HEK293 (cell line): ENCODE data around the gene CCDC73.

Experiments
- CTCF ChIA-PET: fragments of 350-600 bp; formaldehyde crosslinking; extraction: SDS; loops from one replicate; lab custom pipeline; 2021; ENCODE audit warnings: antibody characterized with exemption; lab: Yijun Ruan, JAX
- POLR2A ChIA-PET: fragments of 300-600 bp; formaldehyde crosslinking; extraction: SDS; loops from one replicate; lab custom pipeline; 2020; ENCODE audit warnings: antibody characterized with exemption, inconsistent platforms; lab: Yijun Ruan, JAX
- H3K27ac ChIP-seq: fragments of 200-500 bp; sonication (Bioruptor generic); 2 replicates; pipeline ENCODE4 v1.5.1; 2014; ENCODE audit warnings: low read depth, low read length, control low read depth, inconsistent platforms; ENCODE audit errors: extremely low read depth
- H3K36me3 ChIP-seq, 2 experiments: fragments of 200-500 bp in 1 of 2; sonication (Bioruptor generic) in 1 of 2; 1 replicate in 1 of 2; 2 replicates in 1 of 2; pipeline ENCODE4 v1.5.1; 2014 to 2017; ENCODE audit warnings: inconsistent platforms in 2 of 2, low read length in 2 of 2; ENCODE audit not compliant: control insufficient read depth in 2 of 2, insufficient read depth in 1 of 2
- H3K4me1 ChIP-seq: fragments of 200-500 bp; sonication (Bioruptor generic); 2 replicates; pipeline ENCODE4 v1.5.1; 2014; ENCODE audit warnings: mild to moderate bottlenecking, low read length, inconsistent platforms; ENCODE audit not compliant: control insufficient read depth, insufficient read depth
- H3K4me3 ChIP-seq: 2 replicates; pipeline ENCODE4 v1.5.1; 2011; ENCODE audit warnings: low read depth, mild to moderate bottlenecking, control low read depth, low read length, moderate library complexity
- H3K9me3 ChIP-seq: fragments of 200-500 bp; sonication (Bioruptor generic); 2 replicates; pipeline ENCODE4 v1.5.1; 2014; ENCODE audit warnings: low read depth, low read length, inconsistent platforms; ENCODE audit not compliant: control insufficient read depth, insufficient read depth
- FEZF1 ChIP-seq: fragments of 450-650 bp; formaldehyde crosslinking; IDR thresholded peaks from 2 replicates; pipeline ENCODE4 v1.5.1; 2016; ENCODE audit warnings: missing biosample characterization, missing genetic modification characterization
- IKZF3 ChIP-seq: fragments of 450-650 bp; IDR thresholded peaks from 2 replicates; pipeline ENCODE4 v1.5.0; 2018; ENCODE audit warnings: missing biosample characterization, mild to moderate bottlenecking, missing genetic modification characterization, moderate library complexity
- KLF17 ChIP-seq: fragments of 450-650 bp; formaldehyde crosslinking; IDR thresholded peaks from 2 replicates; pipeline ENCODE4 v1.5.1; 2016; ENCODE audit warnings: missing biosample characterization, missing genetic modification characterization
- KLF9 ChIP-seq: fragments of 450-650 bp; formaldehyde crosslinking; IDR thresholded peaks from 2 replicates; pipeline ENCODE4 v1.5.1; 2016; ENCODE audit warnings: missing biosample characterization, missing genetic modification characterization, low read depth
- PATZ1 ChIP-seq: fragments of 450-650 bp; formaldehyde crosslinking; IDR thresholded peaks from 2 replicates; pipeline ENCODE4 v1.5.1; 2016; ENCODE audit warnings: missing biosample characterization, missing genetic modification characterization
- TCF7L2 ChIP-seq: IDR thresholded peaks from 2 replicates; pipeline ENCODE4 v1.6.1; 2011; ENCODE audit warnings: low read depth, mild to moderate bottlenecking, inconsistent platforms, low read length, moderate library complexity, borderline replicate concordance
- WT1 ChIP-seq: fragments of 450-650 bp; formaldehyde crosslinking; IDR thresholded peaks from 2 replicates; pipeline ENCODE4 v1.5.1; 2016; ENCODE audit warnings: missing biosample characterization, missing genetic modification characterization
- ZBTB11 ChIP-seq: fragments of 450-650 bp; formaldehyde crosslinking; conservative IDR thresholded peaks from 2 replicates; pipeline ENCODE4 v1.5.1; 2016; ENCODE audit warnings: low read depth, missing biosample characterization, missing genetic modification characterization
- ZBTB6 ChIP-seq: fragments of 450-650 bp; formaldehyde crosslinking; IDR thresholded peaks from 2 replicates; pipeline ENCODE4 v1.5.1; 2017; ENCODE audit warnings: missing biosample characterization, missing genetic modification characterization
- ZIC2 ChIP-seq: fragments of 450-650 bp; formaldehyde crosslinking; IDR thresholded peaks from 2 replicates; pipeline ENCODE4 v1.5.1; 2016; ENCODE audit warnings: missing biosample characterization, missing genetic modification characterization
- ZNF133 ChIP-seq: fragments of 450-650 bp; formaldehyde crosslinking; IDR thresholded peaks from 2 replicates; pipeline ENCODE4 v1.5.1; 2016; ENCODE audit warnings: missing biosample characterization, missing genetic modification characterization
- ZNF140 ChIP-seq: fragments of 450-650 bp; formaldehyde crosslinking; IDR thresholded peaks from 2 replicates; pipeline ENCODE4 v1.5.1; 2016; ENCODE audit warnings: missing biosample characterization, missing genetic modification characterization
- ZNF148 ChIP-seq: fragments of 450-650 bp; formaldehyde crosslinking; IDR thresholded peaks from 2 replicates; pipeline ENCODE4 v1.5.0; 2017; ENCODE audit warnings: missing biosample characterization, missing genetic modification characterization, borderline replicate concordance
- ZNF18 ChIP-seq: fragments of 450-650 bp; formaldehyde crosslinking; IDR thresholded peaks from 2 replicates; pipeline ENCODE4 v1.5.1; 2016; ENCODE audit warnings: missing biosample characterization, missing genetic modification characterization
- ZNF19 ChIP-seq: fragments of 450-650 bp; formaldehyde crosslinking; IDR thresholded peaks from 2 replicates; pipeline ENCODE4; 2016; ENCODE audit warnings: missing biosample characterization, missing genetic modification characterization, low read depth
- ZNF488 ChIP-seq: fragments of 450-650 bp; formaldehyde crosslinking; IDR thresholded peaks from 2 replicates; pipeline ENCODE4 v1.5.1; 2016; ENCODE audit warnings: missing biosample characterization, missing genetic modification characterization
- ZNF501 ChIP-seq: fragments of 450-650 bp; formaldehyde crosslinking; IDR thresholded peaks from 2 replicates; pipeline ENCODE4 v1.5.1; 2016; ENCODE audit warnings: missing biosample characterization, missing genetic modification characterization
- ZNF558 ChIP-seq: fragments of 450-650 bp; formaldehyde crosslinking; IDR thresholded peaks from 2 replicates; pipeline ENCODE4 v1.5.1; 2016; ENCODE audit warnings: missing biosample characterization, missing genetic modification characterization
- ZNF707 ChIP-seq: fragments of 450-650 bp; formaldehyde crosslinking; IDR thresholded peaks from 2 replicates; pipeline ENCODE4 v1.5.1; 2016; ENCODE audit warnings: missing biosample characterization, missing genetic modification characterization

CCDC73 gene

GRCh38 chr11:32839308-32839707, 44.8 kb upstream of the CCDC73 start:
- TF ChIP-seq ZNF18, result no peak
- TF ChIP-seq, all 188 proteins: peak for 0
- no peaks in the 10 kb centered on the region for H3K4me1 ChIP-seq
- no peak overlapping the region for H3K4me3 ChIP-seq
- no peak overlapping the region for H3K27ac ChIP-seq
- ChIA-PET POLR2A (interaction anchor here (1.0 to 1.2 kb wide), 2 partner anchors 9 to 53 kb away, joined by 4 to 6 read pairs; partner anchors contain the start of gene PRRG4), CTCF (interaction anchor here (0.6 to 1.3 kb wide), 3 partner anchors 31 to 227 kb away, joined by 3 to 4 read pairs (median 3); no protein-coding TSS in a partner anchor)
- H3K36me3 ChIP-seq, result peaks cover 0 to 29% of the 10 kb centered on the region in 2 experiments; a peak in 1 of 3 replicates
- no peaks in the 10 kb centered on the region for H3K9me3 ChIP-seq

GRCh38 chr11:32838505-32839274, 44.2 kb upstream of the CCDC73 start:
- Histone ChIP-seq H3K36me3 (peaks cover 0 to 28% of the 10 kb centered on the region in 2 experiments; a peak in 1 of 3 replicates), H3K4me3 (no peak overlapping the region), H3K9me3 (no peaks in the 10 kb centered on the region), H3K27ac (no peak overlapping the region), H3K4me1 (no peaks in the 10 kb centered on the region)
- POLR2A ChIA-PET, result interaction anchor here (1.0 to 1.2 kb wide), 2 partner anchors 9 to 53 kb away, joined by 4 to 6 read pairs; partner anchors contain the start of gene PRRG4
- CTCF ChIA-PET, result interaction anchor here (0.8 to 1.3 kb wide), 2 partner anchors 30 to 227 kb away, joined by 3 to 4 read pairs; no protein-coding TSS in a partner anchor
- TF ChIP-seq ZNF488 (no peak), KLF17 (tag by site-specific recombination) (no peak), ZBTB6 (no peak), ZNF707 (tag by site-specific recombination) (no peak), FEZF1 (tag by site-specific recombination) (0 out of 2 replicates have a peak, but pooled peaks have one; percentile 24), PATZ1 (tag by site-specific recombination) (0 out of 2 replicates have a peak, but pooled peaks have one; percentile 23), WT1 (tag by site-specific recombination) (0 out of 2 replicates have a peak, but pooled peaks have one; percentile 11), KLF9 (tag by site-specific recombination) (no peak), IKZF3 (tag by site-specific recombination) (0 out of 2 replicates have a peak, but pooled peaks have one; percentile 21), ZNF558 (tag by site-specific recombination) (0 out of 2 replicates have a peak, but pooled peaks have one; percentile 20), ZIC2 (tag by site-specific recombination) (0 out of 2 replicates have a peak, but pooled peaks have one; percentile 16), ZNF19 (tag by site-specific recombination) (no peak), TCF7L2 (no peak), ZBTB11 (no peak), ZNF501 (tag by site-specific recombination) (no peak), ZNF133 (no peak), ZNF148 (tag by site-specific recombination) (no peak), ZNF140 (tag by site-specific recombination) (no peak)
